Fibroblast of lung (primary cell): ENCODE measurements around the gene UBR3.

Experiments used
- CTCF ChIP-seq, 2 donors: IDR thresholded peaks in 1 of 2; conservative IDR thresholded peaks in 1 of 2; 1 replicate in 1 of 2; 2 replicates in 1 of 2; pipeline ENCODE4 v1.5.1; 2011 to 2012; ENCODE audit warnings: low read length in 2 of 2, control low read depth in 1 of 2, inconsistent platforms in 1 of 2, low read depth in 1 of 2, mild to moderate bottlenecking in 1 of 2
- EZH2 ChIP-seq: IDR thresholded peaks from 2 replicates; pipeline ENCODE4 v1.5.1; 2012; ENCODE audit warnings: low read length, control low read depth, mild to moderate bottlenecking; ENCODE audit errors: missing control alignments

DNA sequence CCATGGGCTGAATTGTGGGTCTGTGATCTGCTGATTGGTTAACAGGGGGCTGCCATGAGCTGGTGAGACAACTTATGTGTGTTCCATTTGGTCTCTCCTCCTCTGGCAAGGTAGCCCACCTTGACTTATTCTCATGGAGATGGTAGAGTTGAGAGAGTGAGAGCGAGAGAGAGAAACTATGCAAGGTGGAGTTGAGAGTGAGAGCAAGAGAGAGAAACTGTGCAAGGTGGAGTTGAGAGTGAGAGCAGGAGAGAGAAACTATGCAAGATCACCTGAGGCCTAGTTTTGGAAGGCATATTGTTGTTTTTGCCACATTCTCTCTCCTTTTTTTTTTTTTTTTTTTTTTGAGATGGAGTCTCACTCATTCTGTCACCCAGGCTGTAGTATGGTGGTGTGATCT is 155.7 kb downstream of the UBR3 start:
- TF ChIP-seq CTCF (conservative IDR thresholded peaks at IDR 0.05 in 1 of 2, IDR thresholded peaks at IDR 0.05 in 1 of 2; ENCODE audit: low read depth in 1 of 2, low read length in 2 of 2) = no peak
- TF ChIP-seq EZH2 = no peak
